DND-41 (cell line): ENCODE results near the gene EPB41L2.
A peak's percentile ranks its signal among the peaks of the same experiment; 100 is the strongest.

Experiments used
- ATAC-seq: fragments of 200-7000 bp; cut with Tn5 transposase; 3 replicates; pipeline ENCODE4 v1.9.1; 2021; ENCODE audit warnings: low read depth; ENCODE audit not compliant: insufficient read depth
- DNase-seq: peaks from one replicate; pipeline ENCODE4 v3.0.0-alpha.2; 2020
- H2AFZ ChIP-seq: 2 replicates; pipeline ENCODE4 v1.6.0; 2012; ENCODE audit warnings: low read depth, low read length
- H3K27ac ChIP-seq: 2 replicates; pipeline ENCODE4 v1.5.1; 2012; ENCODE audit warnings: low read length, inconsistent platforms
- H3K27me3 ChIP-seq: fragments of 200-600 bp; sonication (generic); 2 replicates; pipeline ENCODE4 v1.6.0; 2012; ENCODE audit warnings: low read length, mild to moderate bottlenecking, inconsistent platforms; ENCODE audit not compliant: insufficient read depth, poor library complexity
- H3K36me3 ChIP-seq: 2 replicates; pipeline ENCODE4 v1.5.1; 2012; ENCODE audit warnings: low read length, inconsistent platforms; ENCODE audit not compliant: insufficient read depth
- H3K4me1 ChIP-seq: 2 replicates; pipeline ENCODE4 v1.5.1; 2012; ENCODE audit warnings: mild to moderate bottlenecking, low read length; ENCODE audit not compliant: insufficient read depth
- H3K4me2 ChIP-seq: 2 replicates; pipeline ENCODE4 v1.6.0; 2012; ENCODE audit warnings: mild to moderate bottlenecking, moderate library complexity, low read length, inconsistent platforms; ENCODE audit not compliant: insufficient read depth
- H3K4me3 ChIP-seq, 2 experiments: fragments of 200-600 bp in 1 of 2; shearing (Covaris generic) in 1 of 2; 2 replicates each; pipeline ENCODE4 v1.5.1; 2012 to 2016; ENCODE audit warnings: inconsistent platforms in 2 of 2, low read length in 2 of 2, mild to moderate bottlenecking in 2 of 2, low read depth in 1 of 2, moderate library complexity in 1 of 2
- H3K79me2 ChIP-seq: 2 replicates; pipeline ENCODE4 v1.6.0; 2012; ENCODE audit warnings: low read length, inconsistent platforms; ENCODE audit not compliant: insufficient read depth
- H3K9ac ChIP-seq: 2 replicates; pipeline ENCODE4 v1.6.0; 2012; ENCODE audit warnings: low read depth, mild to moderate bottlenecking, inconsistent platforms, low read length, moderate library complexity
- H3K9me3 ChIP-seq: 2 replicates; pipeline ENCODE4 v1.5.1; 2012; ENCODE audit warnings: low read length, moderate library complexity, mild to moderate bottlenecking, inconsistent platforms; ENCODE audit not compliant: insufficient read depth, severe bottlenecking
- H4K20me1 ChIP-seq: 2 replicates; pipeline ENCODE4 v1.6.0; 2012; ENCODE audit warnings: low read length; ENCODE audit not compliant: insufficient read depth
- CTCF ChIP-seq: IDR thresholded peaks from 2 replicates; pipeline ENCODE4 v1.5.1; 2012; ENCODE audit warnings: borderline replicate concordance, low read length, moderate library complexity, mild to moderate bottlenecking; ENCODE audit not compliant: poor library complexity, severe bottlenecking; ENCODE audit errors: extremely low read depth
- EZH2 ChIP-seq: IDR thresholded peaks from 3 replicates; pipeline ENCODE4 v1.6.1; 2012; ENCODE audit warnings: borderline replicate concordance, low read depth, mild to moderate bottlenecking, moderate library complexity, low read length, inconsistent platforms; ENCODE audit not compliant: severe bottlenecking

The EPB41L2 gene

DNA sequence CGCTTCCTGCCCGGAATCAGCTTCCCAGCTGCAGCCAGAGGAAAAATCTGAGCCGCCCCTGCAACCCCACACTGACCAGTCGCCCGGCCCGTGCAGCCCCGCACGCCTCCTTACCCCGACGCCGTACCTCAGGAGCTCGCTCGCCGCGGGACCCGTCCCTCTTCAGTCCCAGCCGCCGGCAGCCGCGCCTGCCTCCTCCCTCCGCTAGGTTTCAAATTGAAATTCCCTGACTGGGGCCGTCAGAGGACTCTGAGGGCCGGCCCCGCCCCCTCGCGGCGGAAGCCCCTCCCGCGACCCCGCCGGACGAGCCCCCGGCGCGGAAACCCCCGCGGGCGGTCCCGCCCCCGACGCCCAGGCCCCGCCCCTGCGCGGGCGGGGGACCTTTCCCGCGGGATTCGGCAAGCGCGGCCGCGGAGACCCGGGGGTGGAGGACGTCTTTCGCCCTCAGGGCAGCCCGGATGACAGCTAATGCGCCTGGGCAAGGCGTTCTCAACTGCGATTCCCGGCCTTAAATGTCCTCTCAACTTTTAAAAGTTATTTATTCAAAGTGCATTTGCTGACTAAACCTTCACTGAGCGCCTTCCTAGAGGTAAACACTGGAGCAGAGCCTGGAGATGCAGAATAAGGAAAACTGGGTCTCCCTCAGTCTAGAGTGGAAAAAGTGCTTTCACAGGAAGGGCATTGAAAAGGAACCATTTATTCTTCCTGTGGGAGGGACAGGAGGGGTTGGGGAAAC is at the start of gene EPB41L2:
TSS of gene EPB41L2 (minus strand) at position 218 of the 736 bp plus-strand sequence. CDS start 106,760 bp downstream, outside the sequence.
- peak; percentile 91 for DNase-seq

GRCh38 chr6:131112249-131112648 is 49.2 kb upstream of the EPB41L2 start:
- Histone ChIP-seq H3K9me3 (peaks cover 4% of the 10 kb centered on the region), H3K27ac (no peak overlapping the region), H3K36me3 (no peaks in the 10 kb centered on the region), H4K20me1 (no peaks in the 10 kb centered on the region), H2AFZ (no peak overlapping the region), H3K9ac (no peak overlapping the region), H3K4me2 (no peak overlapping the region), H3K4me1 (no peaks in the 10 kb centered on the region), H3K27me3 (no peaks in the 10 kb centered on the region), H3K79me2 (no peaks in the 10 kb centered on the region), H3K4me3 (no peak overlapping the region)
- no peak for TF ChIP-seq CTCF
- TF ChIP-seq EZH2: no peak
- ATAC-seq: no peak
- DNase-seq: no peak

More for the DNA sequence above, at the start of gene EPB41L2:
- Histone ChIP-seq H3K4me3 (peak within 1 kb of the TSS; percentile 59 to 81; a peak in 3 of 4 replicates), H4K20me1 (peaks cover 5% of the 10 kb centered on the region), H3K9me3 (no peaks in the 10 kb centered on the region), H3K79me2 (peaks cover 42% of the 10 kb centered on the region), H3K27ac (peak within 1 kb of the TSS; percentile 77), H3K36me3 (no peaks in the 10 kb centered on the region; the same call in 1 of the 2 replicates), H2AFZ (peak within 1 kb of the TSS; percentile 77), H3K4me2 (peak within 1 kb of the TSS; percentile 85), H3K4me1 (peaks cover 21% of the 10 kb centered on the region), H3K9ac (peak within 1 kb of the TSS; percentile 82), H3K27me3 (no peaks in the 10 kb centered on the region)
- peak; percentile 88 for ATAC-seq
- TF ChIP-seq EZH2 (no peak), CTCF (peak; percentile 35)

- no peaks in the 10 kb centered on the region for H4K20me1 ChIP-seq
- H3K27me3 ChIP-seq: no peaks in the 10 kb centered on the region
- ATAC-seq (no peak), DNase-seq (no peak)
- no peak overlapping the region for H3K4me3 ChIP-seq
- no peaks in the 10 kb centered on the region for H3K79me2 ChIP-seq
- H3K4me1 ChIP-seq: no peaks in the 10 kb centered on the region
- no peak overlapping the region for H3K27ac ChIP-seq
- H2AFZ ChIP-seq: no peak overlapping the region
- no peaks in the 10 kb centered on the region for H3K36me3 ChIP-seq
- TF ChIP-seq CTCF (no peak), EZH2 (no peak)
- H3K9me3 ChIP-seq: no peaks in the 10 kb centered on the region
- H3K4me2 ChIP-seq: no peak overlapping the region
- no peak overlapping the region for H3K9ac ChIP-seq
Measured at GRCh38 chr6:131107151-131107550, 44.1 kb upstream of the EPB41L2 start.
